Measurements from ENCODE around the gene SDCBP2. TPM values are rescaled to one million over a fixed set of nuclear protein-coding genes. Genes with fewer than 3 reads are reported as not detected.

The SDCBP2 gene
- polyA plus RNA-seq, 1 of the 3 experiments (the other 2 are of a cell fraction): 3.0 TPM

DNA sequence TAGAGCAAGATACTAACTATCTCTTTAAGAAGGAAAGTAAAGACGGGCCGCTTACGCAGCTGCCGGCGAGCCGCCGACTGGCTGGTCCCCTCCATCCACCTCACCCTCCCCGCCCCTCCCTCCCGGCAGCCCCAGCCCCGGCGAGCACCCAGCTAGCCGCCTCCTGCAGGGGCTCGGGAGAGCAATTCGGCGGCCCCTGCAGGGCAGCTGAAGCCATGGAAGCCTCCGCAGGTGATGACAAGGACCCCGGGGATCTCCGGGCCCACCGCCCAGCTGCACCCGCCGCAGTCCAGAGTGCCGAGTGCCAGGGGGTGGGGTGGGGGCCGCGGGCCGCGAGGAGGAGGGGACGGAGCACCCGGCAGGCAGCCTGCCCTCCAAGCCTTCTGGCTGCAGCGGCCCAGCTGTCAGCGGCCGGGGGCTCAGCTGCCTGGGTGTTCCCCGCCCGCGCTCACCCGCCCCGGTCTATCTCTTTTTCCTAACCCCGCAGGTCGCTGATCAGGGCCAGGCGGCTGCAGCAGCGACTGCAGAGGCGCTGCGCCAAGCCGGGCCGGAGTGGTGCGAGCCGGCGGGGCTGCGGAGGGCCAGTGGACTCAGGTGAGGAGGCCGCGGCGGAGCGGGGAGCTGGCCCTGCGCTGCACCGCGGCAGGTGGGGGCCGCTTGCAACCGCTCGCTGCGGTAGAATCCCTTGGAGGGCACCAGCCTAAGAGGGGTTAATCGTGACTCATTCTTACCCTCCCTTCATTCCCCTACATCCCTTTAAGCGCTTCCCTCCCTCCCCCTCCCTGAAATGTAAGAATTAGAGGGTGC is 62.6 kb downstream of the SDCBP2 start, which contains the start of gene SNPH (continued):
- TF ChIP-seq GATA2 (CRISPR knock-in tag; IDR thresholded peaks at IDR 0.05) (no peak), TAF1 (IDR thresholded peaks at IDR 0.05; ENCODE audit: borderline replicate concordance, low read depth, low read length) (no peak), RXRA (IDR thresholded peaks at IDR 0.05; ENCODE audit: borderline replicate concordance, low read depth) (no peak), POLR2AphosphoS5 (IDR thresholded peaks at IDR 0.05; ENCODE audit: low read depth, low read length) (peak; percentile 50; the same call in 1 of the 2 replicates)
- TF ChIP-seq, protein P1, sequence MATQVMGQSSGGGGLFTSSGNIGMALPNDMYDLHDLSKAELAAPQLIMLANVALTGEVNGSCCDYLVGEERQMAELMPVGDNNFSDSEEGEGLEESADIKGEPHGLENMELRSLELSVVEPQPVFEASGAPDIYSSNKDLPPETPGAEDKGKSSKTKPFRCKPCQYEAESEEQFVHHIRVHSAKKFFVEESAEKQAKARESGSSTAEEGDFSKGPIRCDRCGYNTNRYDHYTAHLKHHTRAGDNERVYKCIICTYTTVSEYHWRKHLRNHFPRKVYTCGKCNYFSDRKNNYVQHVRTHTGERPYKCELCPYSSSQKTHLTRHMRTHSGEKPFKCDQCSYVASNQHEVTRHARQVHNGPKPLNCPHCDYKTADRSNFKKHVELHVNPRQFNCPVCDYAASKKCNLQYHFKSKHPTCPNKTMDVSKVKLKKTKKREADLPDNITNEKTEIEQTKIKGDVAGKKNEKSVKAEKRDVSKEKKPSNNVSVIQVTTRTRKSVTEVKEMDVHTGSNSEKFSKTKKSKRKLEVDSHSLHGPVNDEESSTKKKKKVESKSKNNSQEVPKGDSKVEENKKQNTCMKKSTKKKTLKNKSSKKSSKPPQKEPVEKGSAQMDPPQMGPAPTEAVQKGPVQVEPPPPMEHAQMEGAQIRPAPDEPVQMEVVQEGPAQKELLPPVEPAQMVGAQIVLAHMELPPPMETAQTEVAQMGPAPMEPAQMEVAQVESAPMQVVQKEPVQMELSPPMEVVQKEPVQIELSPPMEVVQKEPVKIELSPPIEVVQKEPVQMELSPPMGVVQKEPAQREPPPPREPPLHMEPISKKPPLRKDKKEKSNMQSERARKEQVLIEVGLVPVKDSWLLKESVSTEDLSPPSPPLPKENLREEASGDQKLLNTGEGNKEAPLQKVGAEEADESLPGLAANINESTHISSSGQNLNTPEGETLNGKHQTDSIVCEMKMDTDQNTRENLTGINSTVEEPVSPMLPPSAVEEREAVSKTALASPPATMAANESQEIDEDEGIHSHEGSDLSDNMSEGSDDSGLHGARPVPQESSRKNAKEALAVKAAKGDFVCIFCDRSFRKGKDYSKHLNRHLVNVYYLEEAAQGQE (IDR thresholded peaks at IDR 0.05; ENCODE audit: low read depth, low read length): no peak
- TF ChIP-seq, protein P2, sequence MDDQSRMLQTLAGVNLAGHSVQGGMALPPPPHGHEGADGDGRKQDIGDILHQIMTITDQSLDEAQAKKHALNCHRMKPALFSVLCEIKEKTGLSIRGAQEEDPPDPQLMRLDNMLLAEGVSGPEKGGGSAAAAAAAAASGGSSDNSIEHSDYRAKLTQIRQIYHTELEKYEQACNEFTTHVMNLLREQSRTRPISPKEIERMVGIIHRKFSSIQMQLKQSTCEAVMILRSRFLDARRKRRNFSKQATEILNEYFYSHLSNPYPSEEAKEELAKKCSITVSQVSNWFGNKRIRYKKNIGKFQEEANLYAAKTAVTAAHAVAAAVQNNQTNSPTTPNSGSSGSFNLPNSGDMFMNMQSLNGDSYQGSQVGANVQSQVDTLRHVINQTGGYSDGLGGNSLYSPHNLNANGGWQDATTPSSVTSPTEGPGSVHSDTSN (IDR thresholded peaks at IDR 0.05): no peak

DNA sequence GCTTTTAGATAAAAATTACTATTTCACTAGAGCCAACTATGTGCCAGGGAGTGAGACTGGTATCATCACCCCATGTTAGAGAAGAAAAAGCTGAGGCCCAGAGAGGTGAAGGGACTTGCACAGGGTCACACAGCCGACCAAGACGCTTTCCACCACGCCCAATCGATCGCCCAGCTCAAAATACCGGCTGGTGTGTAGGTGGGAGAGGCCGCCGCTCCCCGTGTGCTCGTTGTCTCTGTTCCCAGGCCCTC is 63.1 kb downstream of the SDCBP2 start:
- H3K4me2 ChIP-seq: peak overlapping the region; percentile 95
- DNase-seq: no peak
- H3K9me3 ChIP-seq: 0 out of 2 replicates have a peak, but pooled peaks cover 5% of the 10 kb centered on the region
- no peaks in the 10 kb centered on the region; the same call in 1 of the 2 replicates for H3K79me2 ChIP-seq (ENCODE audit: insufficient read depth)
- WGBS (ENCODE audit: low lambda C conversion rate): 8% methylated on average over 8 of the region's 10 CpGs
- CTCF ChIA-PET: interaction anchor here (0.9 to 1.8 kb wide), 5 partner anchors 9 to 17 kb away, joined by 3 to 7 read pairs (median 5); no protein-coding TSS in a partner anchor
- POLR2A ChIA-PET: no interaction called here
- TF ChIP-seq RCOR1 (IDR thresholded peaks at IDR 0.05; ENCODE audit: low read length) (peak; percentile 47; the same call in 1 of the 2 replicates), EZH2phosphoT487 (IDR thresholded peaks at IDR 0.05; ENCODE audit: borderline replicate concordance, low read depth) (no peak)
- TF ChIP-seq, protein P3, sequence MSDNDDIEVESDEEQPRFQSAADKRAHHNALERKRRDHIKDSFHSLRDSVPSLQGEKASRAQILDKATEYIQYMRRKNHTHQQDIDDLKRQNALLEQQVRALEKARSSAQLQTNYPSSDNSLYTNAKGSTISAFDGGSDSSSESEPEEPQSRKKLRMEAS (IDR thresholded peaks at IDR 0.05; ENCODE audit: low read depth): peak; percentile 55; the same call in 1 of the 2 replicates
- peak overlapping the region; percentile 57 for H3K9ac ChIP-seq
- peaks cover 4 to 15% of the 10 kb centered on the region in 2 experiments; a peak in 2 of 4 replicates for H3K4me1 ChIP-seq (ENCODE audit: control insufficient read depth in 1 of 2, insufficient read depth in 2 of 2, low read depth in 1 of 2, low read length in 1 of 2)
- peak overlapping the region; percentile 47 to 62; a peak in 2 of 4 replicates for H3K27ac ChIP-seq (ENCODE audit: low read depth in 2 of 2, low read length in 1 of 2)
- peaks cover 0 to 4% of the 10 kb centered on the region in 2 experiments for H3K36me3 ChIP-seq (replicated peaks in 1 of 2; ENCODE audit: control insufficient read depth in 1 of 2, insufficient read depth in 2 of 2, low read length in 1 of 2)
- H3K4me3 ChIP-seq (ENCODE audit: low read depth in 2 of 2, low read length in 1 of 2): peak overlapping the region; percentile 81 to 84
- H3K9me2 ChIP-seq: no peaks in the 10 kb centered on the region
- peak overlapping the region; percentile 85 for H2AFZ ChIP-seq (ENCODE audit: low read depth)
- no peaks in the 10 kb centered on the region for H3K27me3 ChIP-seq (ENCODE audit: insufficient read depth)
- H3F3A ChIP-seq (replicated peaks; ENCODE audit: insufficient read depth): peaks cover 3% of the 10 kb centered on the region
- no peaks in the 10 kb centered on the region for H4K20me1 ChIP-seq (ENCODE audit: insufficient read depth)
